HL-60 (cell line): ENCODE measurements around the gene C10orf105.

Experiments used
- CTCF ChIP-seq: IDR thresholded peaks from one replicate; pipeline ENCODE4 v1.5.1; 2011; ENCODE audit warnings: low read length, control low read depth, inconsistent platforms; ENCODE audit not compliant: insufficient read depth
- POLR2AphosphoS5 ChIP-seq: IDR thresholded peaks from 2 replicates; pipeline ENCODE4 v1.6.1; 2012; ENCODE audit warnings: low read depth
- SPI1 ChIP-seq: IDR thresholded peaks from 2 replicates; pipeline ENCODE4 v1.6.1; 2012; ENCODE audit warnings: low read depth, mild to moderate bottlenecking, borderline replicate concordance

- TF ChIP-seq CTCF (no peak), POLR2AphosphoS5 (no peak), SPI1 (no peak)
These were observed 7.1 kb upstream of the C10orf105 start for GRCh38 chr10:71726580-71727104.
